ENCODE measurements around the gene BBX.

BBX gene

DNA sequence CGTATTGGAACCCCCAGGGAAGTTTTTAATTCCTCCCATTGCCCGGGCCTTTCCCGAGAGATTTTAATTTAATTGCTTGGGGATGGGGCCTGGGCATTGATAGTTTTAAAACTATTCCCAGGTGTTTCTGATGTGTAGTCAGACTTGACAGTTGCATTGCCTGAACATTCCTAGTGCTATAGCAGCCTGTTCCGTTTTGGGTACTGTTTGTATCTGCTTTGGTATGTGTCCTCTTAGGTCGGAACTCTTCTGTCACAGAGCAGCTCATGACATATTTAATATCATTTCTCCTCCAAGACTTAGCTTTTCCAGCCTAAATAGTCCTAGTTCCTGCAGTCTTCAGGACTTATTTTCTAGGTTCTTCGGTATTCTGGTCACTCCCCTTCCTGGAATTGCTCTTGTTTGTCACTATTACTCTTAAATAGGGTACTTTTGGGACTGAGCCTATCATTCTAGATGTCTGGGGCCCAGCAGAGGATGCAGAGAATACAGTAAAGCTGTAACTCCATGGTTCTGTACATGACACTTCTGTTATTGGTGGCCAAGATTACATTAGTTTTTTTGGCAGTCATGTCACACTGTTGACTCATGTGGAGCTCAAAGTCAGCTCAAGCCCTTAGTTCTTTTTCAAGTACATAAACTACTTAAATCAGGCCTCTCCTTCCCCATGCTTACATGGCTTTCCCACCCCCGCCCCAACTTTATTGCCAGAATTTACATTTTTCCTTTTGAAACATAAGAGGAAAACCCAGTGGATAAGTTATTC is 81.5 kb downstream of the BBX start:
- no peak for DNase-seq

DNA sequence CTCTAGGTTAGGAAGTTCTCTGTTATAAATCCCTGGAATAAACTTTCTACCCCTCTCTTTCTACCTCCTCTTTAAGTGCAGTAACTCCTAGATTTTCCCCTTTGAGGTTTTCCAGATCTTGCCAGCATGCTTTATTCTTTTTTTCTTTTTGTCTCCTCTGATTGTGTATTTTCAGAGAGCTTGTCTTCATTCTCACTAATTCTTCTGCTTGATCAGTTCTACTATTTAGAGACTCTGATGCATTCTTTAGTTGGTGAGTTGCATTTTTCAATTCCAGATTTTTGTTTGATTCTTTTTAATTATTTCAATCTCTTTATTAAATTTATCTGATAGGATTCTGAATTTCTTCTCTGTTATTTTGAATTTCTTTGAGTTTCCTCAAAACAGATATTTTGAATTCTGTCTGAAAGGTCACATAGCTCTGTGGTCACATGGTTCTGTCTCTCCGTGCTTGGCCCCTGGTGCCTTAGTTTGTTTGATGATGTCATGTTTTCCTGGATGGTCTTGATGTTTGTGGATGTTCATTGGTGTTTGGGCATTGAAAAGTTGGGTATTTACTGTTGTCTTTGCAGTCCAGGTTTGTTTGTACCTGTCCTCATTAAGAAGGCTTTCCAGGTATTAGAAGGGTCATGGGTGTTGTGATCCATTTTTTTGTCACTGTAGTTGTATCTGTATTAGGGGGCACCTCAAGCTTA is 89.2 kb downstream of the BBX start:
- DNase-seq, result no peak

DNA sequence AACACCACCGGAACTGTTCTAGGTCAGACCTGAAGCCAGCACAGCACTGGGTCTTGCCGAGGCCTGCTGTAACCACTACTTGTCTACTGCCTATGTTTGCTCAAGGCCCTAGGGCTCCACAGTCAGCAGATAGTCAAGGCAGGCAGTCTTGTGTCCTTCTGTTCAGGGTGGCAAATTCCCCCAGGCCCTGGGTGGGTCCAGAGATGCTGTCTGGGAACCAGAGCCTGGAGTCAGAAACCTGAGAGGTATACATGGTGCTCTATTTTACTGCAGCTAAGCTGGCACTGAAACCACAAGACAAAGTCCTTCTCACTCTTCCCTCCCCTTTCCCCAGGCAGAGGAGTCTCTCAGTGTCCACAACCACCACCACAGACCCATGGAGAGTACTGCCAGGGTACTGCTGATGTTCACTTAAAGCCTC is 89.9 kb downstream of the BBX start:
- DNase-seq, result no peak

DNA sequence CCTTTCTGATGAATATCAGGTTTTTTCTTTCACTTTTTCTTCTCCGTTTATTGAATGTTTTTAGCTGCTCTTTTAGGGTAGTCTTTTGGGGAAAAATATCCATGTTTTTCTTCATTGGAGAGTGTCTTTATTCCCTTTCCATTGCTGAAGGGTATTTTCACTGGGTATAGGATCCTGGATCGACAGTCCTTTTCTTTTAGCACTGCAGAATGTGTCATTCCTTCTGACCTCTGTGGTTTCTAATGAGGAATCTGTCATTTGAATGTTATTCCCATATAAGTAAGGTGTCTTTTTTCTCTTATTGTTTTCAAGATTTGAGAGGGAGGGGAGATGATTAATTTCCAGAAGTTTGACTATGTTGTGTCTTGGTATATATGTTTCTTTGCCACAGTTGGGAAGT is 96.8 kb downstream of the BBX start:
- DNase-seq, result no peak

DNA sequence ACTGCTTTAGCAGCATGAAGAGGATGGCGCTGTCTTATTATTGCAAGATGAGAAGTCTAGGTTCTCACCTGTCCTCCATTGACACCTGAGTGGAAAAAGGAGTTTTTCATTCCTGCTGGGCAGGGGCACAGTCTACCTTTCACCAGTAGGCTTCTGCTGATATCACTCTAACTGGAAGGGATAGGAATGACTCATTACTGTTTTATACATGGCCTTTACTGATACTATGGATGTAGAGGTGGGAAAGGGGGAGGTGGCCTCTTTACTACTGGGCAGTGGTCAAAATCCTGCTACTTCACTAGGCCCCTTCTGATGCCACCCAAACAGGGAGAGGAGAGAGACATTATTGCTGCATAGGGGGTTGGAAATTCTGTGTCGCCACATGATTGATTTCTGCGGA is 97.8 kb downstream of the BBX start:
- no peak for DNase-seq

DNA sequence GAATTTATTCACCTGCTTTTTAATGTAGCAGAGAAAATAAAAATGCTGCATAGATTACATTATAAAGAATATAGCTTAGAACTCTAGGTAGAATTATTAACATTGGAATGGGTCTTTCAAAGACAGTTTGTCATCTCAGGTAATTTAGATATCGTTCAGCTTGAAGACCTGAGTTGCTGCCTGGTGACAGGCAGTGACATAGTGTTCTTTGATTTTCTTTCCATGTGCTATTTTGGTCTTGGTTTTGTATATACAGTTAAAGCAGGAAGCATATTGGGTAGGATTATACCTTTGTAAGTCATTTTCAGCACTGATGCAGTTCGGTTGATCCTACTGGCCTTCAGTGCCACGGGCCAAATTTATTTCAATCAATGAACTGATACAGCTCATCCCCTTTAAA is 98.7 kb downstream of the BBX start:
- DNase-seq, result no peak

DNA sequence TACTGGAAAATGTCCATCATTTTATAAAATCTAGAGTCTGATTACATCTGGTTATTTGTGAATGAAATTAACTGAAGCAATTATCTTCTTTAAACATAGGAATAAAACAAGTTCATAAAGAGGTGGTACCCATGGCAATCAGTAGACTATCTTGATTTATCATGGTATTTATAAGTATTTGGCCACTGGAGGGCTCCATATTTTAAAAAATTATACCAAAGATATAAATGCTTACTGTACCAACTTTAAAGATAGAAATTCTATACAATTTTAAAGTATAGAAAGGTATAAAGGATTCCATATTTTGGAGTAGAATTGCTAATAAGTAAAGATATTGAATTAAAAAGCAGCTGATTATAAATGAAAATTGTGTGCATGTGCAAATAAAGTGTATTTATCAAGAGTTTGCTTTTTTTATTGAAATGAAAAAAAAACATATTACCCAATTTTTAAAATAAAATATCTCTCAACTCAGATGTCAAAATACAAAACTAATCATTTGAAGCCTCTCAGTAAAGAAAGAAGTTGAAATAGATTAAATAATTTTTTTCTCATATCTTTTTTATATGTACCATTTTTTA is 105.3 kb downstream of the BBX start:
- no peak for DNase-seq

DNA sequence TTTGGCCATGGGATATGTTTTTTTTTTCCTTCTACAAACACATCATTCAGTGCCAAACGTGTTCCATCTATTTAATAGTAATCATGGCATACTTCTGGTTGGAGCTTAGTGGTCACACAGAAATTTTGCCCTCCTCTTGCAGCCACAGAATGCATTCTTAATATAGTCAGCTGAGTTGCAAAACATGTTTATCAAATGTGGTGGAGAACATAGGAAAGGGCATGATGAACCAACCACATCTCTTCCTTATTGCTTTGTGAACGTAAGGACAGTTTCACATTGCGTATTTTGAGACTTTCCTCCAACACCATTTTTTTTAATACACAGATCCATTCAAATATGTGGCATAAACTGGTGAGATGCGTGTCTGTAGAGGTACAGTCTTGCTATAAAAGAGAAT is 106.8 kb downstream of the BBX start:
- DNase-seq, result no peak

DNA sequence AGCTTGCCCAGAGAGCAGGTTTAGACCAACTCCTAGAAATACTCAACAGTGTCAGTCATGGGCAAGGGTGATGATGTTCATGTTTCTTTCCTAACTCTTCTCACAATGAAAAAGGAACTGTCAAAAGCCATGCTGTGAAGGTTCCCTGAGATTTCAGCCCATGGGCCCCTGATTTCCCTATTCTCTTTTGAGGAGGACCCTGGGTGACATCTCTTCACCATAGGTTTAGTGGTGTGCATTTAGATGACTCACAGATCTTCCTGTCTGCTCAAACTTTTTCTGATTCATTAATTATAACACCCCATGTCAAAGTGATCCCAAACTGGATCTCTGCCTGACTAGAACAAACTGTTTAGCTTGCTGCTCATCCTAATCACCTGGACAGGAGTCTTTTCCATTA is 108.0 kb downstream of the BBX start:
- DNase-seq, result no peak

DNA sequence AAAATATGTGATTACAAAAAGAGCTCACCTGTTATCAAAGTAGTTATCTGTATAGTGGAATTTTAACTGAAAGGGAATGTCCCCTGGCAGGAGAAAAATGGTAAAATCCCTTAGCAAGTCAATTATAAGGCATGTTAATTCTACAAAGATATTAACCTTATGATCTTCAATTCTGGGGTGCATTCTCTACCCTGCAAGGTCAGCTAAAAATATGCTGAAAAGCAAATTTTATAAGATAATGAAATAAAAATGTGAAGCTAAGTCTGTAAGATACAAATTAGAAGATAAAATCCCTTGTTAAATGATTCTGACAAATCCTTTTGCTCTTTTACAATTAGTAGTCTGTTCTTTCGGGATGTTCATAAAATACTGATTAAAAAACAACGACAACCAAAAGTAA is 109.8 kb downstream of the BBX start:
- no peak for DNase-seq

DNA sequence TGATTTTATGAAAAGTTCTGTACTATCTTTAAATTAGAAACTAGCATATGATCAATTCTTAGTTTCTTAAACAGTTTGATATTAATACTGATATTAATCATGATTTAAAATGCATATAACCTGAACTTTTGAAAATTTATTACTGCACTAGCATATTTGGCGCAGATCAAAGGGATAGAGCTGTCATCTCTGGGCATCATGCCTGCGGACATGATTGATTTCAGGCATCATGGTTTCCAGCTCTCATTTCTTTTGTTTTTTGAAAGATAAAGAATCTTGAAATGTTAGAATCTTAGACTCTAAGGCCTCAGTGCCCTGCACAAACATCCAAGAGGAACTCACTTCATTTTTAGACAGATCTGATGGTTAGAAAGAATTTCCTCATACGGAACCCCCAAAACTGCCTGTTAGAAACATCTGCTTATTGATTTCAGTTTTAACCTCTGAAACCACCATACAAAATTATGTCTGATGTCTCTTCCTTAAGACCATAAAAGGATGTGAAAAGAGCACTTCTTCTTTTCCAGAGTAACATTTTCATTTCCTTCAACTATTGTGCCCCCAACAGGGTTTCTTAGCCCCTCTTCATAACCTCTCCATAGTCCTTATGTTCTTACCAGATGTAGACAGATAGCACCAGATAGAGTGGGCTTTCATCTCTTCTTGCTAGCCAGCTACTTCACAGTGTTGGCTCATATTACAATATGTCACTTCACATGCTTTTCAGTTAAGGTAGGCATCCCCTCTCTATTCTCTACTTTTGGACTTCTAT is 110.8 kb downstream of the BBX start:
- no peak for DNase-seq

DNA sequence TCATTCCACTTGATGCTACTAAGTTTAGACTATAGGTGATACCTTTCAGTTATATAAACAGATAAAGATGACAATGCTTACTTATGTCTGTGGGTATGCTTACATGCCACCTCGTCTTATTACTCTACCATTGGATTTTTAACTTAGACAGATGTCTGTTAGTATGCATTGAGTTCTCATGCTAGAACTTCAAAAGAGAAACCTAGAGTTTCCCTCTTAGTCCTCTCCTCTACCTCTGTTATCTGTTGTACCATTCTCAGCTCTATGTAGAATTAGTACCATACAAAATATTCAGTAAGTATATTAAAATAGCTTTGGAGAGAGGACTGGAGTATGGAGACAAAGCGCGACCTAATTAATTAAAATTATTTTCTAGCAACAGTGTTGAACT is 111.3 kb downstream of the BBX start:
- no peak for DNase-seq

DNA sequence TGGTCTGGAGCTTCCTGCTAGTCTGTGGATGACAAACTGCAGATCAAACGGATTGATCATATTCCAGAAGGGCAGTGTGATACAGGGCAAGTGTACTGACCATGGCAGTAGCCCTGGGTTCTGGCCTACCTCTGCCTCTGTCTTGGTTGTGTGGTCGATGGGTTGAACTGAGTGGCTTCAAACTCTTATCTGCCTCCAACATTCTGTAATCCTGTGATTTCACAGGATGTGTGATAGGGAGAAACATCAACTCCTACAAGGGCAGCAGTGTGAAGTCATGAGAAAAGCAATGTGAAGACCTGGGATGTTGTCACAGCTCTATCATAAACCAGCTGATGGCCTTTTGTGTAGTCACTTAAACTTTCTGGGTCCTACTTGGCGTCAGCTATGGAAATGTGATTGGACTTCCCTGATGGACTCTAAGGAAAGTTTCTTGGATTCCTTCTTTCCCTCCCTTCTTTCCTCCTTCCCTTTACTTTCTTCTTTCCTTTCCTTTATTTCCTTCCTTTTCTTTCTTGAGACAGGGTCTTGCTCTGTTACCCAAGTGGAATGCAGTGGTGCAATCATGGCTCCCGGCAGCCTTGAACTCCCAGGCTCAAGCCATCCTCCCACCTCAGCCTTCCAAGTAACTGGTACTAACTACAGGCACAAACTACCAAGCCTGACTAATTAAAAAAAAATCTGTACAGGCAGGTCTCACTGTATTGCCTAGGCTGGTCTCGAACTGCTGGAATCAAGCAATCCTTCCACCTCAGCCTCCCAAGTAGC is 114.8 kb downstream of the BBX start:
- DNase-seq, result no peak

DNA sequence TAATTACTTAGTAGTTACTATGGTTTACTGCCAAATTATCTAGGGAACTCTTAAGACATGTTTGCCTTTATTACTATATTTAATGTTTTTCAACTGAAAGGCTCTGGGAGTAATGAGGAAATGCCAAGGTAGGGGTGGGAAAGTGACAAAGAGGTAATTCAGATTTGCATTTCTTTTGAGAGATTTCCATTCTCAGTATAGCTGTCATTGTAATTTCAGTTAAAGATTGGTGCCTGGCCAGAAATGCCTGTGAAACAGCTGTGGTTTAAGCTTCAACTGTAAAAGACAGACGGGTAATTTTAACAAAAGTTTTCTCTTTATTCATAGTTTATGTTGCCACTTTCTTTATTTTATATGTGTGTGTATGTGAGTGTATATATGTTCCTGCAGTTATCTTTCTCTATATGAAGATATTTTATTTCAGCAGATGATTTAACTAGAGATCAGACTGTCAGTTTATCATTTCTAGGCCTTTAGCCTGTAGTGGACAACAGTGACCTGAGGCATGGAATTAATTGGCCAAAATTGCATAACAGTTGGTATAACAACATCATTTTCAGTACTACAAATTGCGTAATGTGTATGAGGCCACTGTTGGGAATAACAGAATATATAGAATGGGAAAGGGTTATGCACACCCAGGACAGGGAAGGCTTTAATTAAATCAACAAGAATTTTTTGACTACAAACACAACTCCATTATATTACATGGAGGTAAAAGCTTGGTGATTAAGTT is 119.0 kb downstream of the BBX start:
- no peak for DNase-seq

DNA sequence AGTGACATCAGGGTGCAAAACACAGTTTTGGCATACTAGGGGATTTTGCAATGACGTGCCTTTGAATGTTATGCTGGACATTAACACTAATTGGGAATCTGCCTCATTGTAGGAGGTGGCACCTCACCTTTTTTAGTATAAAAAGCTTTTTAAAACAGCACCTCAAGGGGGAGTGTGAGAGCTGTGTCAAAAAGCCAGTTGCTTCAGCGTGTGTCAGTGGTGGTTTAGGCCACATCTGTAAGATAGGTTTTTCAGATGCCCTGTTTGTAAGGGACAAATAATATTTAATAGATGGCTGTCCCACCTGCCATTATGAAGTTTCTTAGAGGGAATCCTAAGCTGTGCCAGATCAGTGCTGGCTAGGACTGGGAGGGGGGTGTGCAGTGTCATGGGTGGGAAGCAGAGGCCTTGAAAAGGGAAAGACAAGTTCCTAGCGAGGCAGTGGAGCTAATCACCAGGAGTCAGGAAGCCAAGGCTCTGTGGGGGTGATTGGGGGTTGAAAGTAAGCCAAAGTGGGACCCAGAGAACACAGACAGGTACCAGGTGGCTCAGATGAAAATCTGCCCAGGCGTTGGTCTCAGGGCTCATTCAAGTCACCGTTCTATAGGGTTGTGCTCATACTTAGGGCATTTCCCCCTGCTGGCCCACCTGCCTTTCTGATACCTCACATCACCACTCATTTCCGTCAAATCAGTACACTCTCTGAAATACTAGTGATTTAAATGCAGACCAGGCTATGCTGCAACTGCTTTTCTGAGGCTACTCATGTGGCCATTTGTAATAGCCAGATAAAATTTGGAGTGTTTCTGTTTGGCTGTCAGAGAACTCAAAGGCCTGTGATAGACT is 120.5 kb downstream of the BBX start:
- DNase-seq, result no peak

DNA sequence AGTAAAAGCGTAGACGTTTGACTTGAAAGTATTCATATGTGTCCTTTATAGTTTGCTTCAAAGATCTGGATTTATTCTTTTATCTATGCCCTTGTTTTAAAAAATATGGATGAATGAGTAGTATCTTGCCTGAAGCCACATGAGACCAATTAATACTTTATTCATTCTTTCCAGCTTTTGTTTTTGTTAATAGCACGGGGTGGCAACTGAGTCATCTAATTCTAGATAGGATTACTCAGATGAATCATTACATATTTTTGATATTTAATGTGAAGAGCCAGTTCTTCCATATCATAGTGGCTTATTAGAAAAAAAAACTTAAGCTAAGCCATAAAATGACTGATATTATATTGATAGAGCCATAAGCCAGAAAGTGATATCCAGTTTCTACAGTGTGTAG is 121.9 kb downstream of the BBX start:
- DNase-seq, result no peak

DNA sequence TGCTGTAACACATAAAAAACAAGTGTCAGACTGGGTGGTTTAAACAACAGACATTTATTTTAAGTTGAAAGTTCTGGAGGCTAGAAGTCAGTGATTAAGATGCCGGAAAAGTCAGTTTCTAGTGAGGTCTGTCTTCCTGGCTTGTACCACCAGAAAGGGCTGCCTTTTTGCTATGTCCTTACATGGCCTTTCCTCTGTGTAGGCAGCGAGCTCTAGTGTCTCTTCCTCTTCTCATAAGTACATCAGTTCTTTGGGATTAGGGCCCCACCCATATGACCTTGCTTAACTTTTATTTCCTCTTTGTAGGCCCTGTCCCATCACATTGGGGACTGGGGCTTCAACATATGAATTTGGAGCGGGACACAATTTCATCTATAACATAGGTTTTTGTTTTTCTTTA is 128.0 kb downstream of the BBX start:
- DNase-seq, result no peak

DNA sequence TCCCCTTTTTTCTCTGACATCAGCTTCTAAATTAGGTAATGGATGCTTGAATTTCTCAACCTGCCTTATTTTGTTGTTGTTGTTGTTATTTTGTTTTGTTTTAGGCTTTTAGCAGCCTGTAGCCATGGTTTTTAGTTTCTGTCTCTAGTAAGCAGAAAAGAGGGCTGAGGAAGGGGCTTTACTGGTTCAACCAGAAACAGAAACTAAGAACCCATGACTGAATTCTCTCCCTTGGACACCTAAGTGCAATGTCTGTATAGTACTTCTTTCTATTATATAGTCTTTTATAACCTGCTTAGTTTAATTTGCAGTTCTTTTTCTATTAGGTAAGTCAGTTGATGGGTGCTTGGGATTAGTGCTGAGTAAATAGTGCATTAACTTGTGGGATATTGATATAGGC is 129.0 kb downstream of the BBX start:
- no peak for DNase-seq

DNA sequence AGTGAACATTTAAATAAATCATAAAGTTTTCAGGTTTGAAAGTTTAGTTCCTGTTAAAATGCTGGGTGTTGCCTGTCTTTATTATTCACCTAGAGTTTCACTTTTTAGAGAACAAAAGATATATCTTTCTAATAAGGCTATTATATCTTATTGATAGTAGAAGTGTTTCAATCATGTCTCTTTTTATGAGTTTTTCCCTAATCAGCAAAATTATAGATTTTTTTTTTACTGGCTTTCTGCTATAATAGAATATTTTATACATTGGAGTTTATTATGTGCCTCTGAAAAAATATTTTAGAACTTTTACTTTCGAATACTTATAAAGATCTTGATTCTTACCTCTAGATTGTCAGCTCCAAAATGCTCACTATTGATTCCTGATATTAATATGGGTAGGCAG is 131.5 kb downstream of the BBX start:
- DNase-seq, result no peak

DNA sequence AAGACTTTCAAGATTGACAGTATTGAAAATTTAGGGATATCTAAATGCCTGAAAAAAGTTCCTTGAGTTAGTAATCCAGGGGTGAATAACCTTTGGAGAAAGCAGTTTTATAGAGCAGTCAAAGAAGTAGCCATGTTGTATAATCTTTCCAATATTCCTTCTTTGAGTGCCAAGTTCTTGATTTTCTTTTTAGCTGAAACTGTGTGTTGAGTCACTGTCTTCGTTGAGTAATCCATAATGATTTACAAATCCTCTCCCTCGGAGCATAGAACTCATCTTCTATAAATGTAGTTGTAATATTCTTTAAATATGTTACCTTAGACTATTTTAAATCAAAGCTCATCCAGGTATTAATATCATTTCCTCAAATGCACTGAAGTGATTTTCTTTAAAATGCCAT is 135.2 kb downstream of the BBX start:
- no peak for DNase-seq

DNA sequence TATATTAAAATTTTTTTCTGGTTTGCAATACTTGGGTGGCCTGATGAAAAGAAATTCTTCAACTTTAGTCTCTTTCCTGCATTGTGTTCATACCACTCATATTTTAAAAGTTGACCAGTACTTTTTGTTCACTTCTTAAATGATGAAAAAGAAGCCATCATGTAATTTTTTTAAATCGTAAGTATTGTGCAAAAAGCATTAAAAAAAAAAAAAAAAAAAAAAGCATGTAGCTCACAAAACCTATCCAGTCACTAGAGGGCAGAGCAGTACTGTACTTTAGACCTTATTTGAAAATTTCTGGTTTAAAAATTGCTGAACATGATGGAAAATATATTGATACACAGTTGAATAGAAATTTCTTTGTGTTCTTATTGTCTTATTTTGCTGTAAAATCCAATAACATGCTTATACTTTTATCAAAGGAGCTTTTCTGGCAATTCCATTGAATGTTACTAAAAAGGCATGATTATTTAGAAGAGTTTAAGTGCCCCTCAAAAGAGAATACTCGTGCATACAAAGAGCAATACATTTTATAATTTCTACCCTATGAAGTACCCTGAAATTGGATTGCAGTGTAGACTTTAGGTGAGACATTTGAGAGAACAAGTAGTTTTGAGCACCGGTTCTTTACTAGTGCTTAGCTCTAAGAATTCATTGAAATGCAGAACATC is 137.7 kb downstream of the BBX start:
- DNase-seq, result no peak

Measured in CD4-positive, alpha-beta T cell treated with Interferon gamma for 1 hour (primary cell).